Endothelial cell of umbilical vein (primary cell): ENCODE data around the gene AKT1. TPM values are rescaled to one million over a fixed set of nuclear protein-coding genes. Genes with fewer than 3 reads are reported as not detected.

Experiments used
- BruUV-seq: library from RNA; stranded (reverse); fragments of 400-500 nt; replicated peaks from 2 replicates; lab custom pipeline; 2021; lab: Mats Ljungman, UMichigan
- CTCF ChIA-PET: fragments of 300-600, 350-600 bp; sonication (Branson Sonifier 250); formaldehyde crosslinking; loops from one replicate; lab custom pipeline; 2021; ENCODE audit warnings: antibody characterized with exemption, inconsistent platforms; lab: Charles Lee
- POLR2A ChIA-PET: fragments of 300-600, 350-600 bp; sonication (Branson Sonifier 250); formaldehyde crosslinking; loops from one replicate; lab custom pipeline; 2021; ENCODE audit warnings: antibody characterized with exemption, inconsistent platforms; lab: Charles Lee
- DNase-seq: peaks from one replicate; pipeline ENCODE4 v3.0.0-alpha.2; 2011; ENCODE audit warnings: low read depth, low spot score
- FAIRE-seq: peaks from 2 replicates; lab custom pipeline; 2011; peaks lifted over from hg19 to GRCh38; lab: Jason Lieb, UNC
- H2AFZ ChIP-seq: 2 replicates; pipeline ENCODE4 v1.6.0; 2012; ENCODE audit warnings: low read depth, low read length, control low read depth, inconsistent platforms
- H3K27ac ChIP-seq: 2 replicates; pipeline ENCODE4 v1.5.1; 2011; ENCODE audit warnings: low read depth, mild to moderate bottlenecking, control low read depth, low read length, moderate library complexity; ENCODE audit not compliant: insufficient read depth
- H3K27me3 ChIP-seq, 2 experiments: 2 replicates each; pipeline versions ENCODE4 v1.6.0 to v1.6.1; 2011; ENCODE audit warnings: low read length in 2 of 2, mixed read lengths in 1 of 2; ENCODE audit not compliant: control insufficient read depth in 2 of 2, insufficient read depth in 2 of 2
- H3K36me3 ChIP-seq, 2 experiments: 2 replicates in 1 of 2; 3 replicates in 1 of 2; pipeline ENCODE4 v1.5.1; 2011; ENCODE audit warnings: low read length in 2 of 2, mild to moderate bottlenecking in 1 of 2, moderate library complexity in 1 of 2; ENCODE audit not compliant: control insufficient read depth in 2 of 2, insufficient read depth in 2 of 2; ENCODE audit errors: extremely low read depth in 1 of 2
- H3K4me1 ChIP-seq: 3 replicates; pipeline ENCODE4 v1.5.1; 2011; ENCODE audit warnings: mild to moderate bottlenecking, low read length; ENCODE audit not compliant: control insufficient read depth, insufficient read depth; ENCODE audit errors: extremely low read depth
- H3K4me2 ChIP-seq: 2 replicates; pipeline ENCODE4 v1.6.1; 2011; ENCODE audit warnings: low read length, control low read depth, mixed read lengths; ENCODE audit not compliant: insufficient read depth
- H3K4me3 ChIP-seq, 3 experiments: fragments of 200-600 bp in 1 of 3; sonication (generic), shearing (Covaris generic) in 1 of 3; replicated peaks in 1 of 3; 2 replicates each; pipeline ENCODE4 v1.5.1; 2011 to 2016; ENCODE audit warnings: control low read depth in 3 of 3, low read length in 3 of 3, mild to moderate bottlenecking in 2 of 3, inconsistent platforms in 1 of 3, low read depth in 1 of 3, moderate library complexity in 1 of 3; ENCODE audit not compliant: insufficient read depth in 1 of 3
- H3K79me2 ChIP-seq: 2 replicates; pipeline ENCODE4 v1.6.0; 2012; ENCODE audit warnings: low read length, inconsistent platforms; ENCODE audit not compliant: control insufficient read depth, insufficient read depth
- H3K9ac ChIP-seq: replicated peaks from 2 replicates; pipeline ENCODE3; 2011; ENCODE audit warnings: low read length, control low read depth; ENCODE audit not compliant: insufficient read depth; ENCODE audit errors: extremely low read depth
- H3K9me1 ChIP-seq: replicated peaks from 3 replicates; pipeline ENCODE4 v1.6.0; 2011; ENCODE audit warnings: mild to moderate bottlenecking, low read length; ENCODE audit not compliant: control insufficient read depth, insufficient read depth; ENCODE audit errors: extremely low read depth
- H3K9me3 ChIP-seq: replicated peaks from 2 replicates; pipeline ENCODE4 v1.5.1; 2012; ENCODE audit warnings: low read length, inconsistent platforms; ENCODE audit not compliant: control insufficient read depth, insufficient read depth
- H4K20me1 ChIP-seq: replicated peaks from 2 replicates; pipeline ENCODE3; 2011; ENCODE audit warnings: mild to moderate bottlenecking, low read length; ENCODE audit not compliant: control insufficient read depth, insufficient read depth; ENCODE audit errors: extremely low read depth
- EZH2 ChIP-seq: IDR thresholded peaks from 2 replicates; pipeline ENCODE4 v1.6.1; 2012; ENCODE audit warnings: borderline replicate concordance, low read depth, mild to moderate bottlenecking, moderate library complexity, low read length, inconsistent platforms; ENCODE audit not compliant: severe bottlenecking
- FOS ChIP-seq: IDR thresholded peaks from 2 replicates; pipeline ENCODE4 v1.6.1; 2011; ENCODE audit warnings: mild to moderate bottlenecking, low read length, moderate library complexity, borderline replicate concordance; ENCODE audit not compliant: insufficient read depth
- GATA2 ChIP-seq: IDR thresholded peaks from 2 replicates; pipeline ENCODE4 v1.7.0; 2011; ENCODE audit warnings: low read depth, mild to moderate bottlenecking, moderate library complexity, mixed read lengths, low read length; ENCODE audit not compliant: insufficient read length, insufficient read depth
- JUN ChIP-seq: IDR thresholded peaks from 2 replicates; pipeline ENCODE4 v1.6.1; 2011; ENCODE audit warnings: borderline replicate concordance, low read depth; ENCODE audit not compliant: insufficient read length, insufficient read depth
- MYC ChIP-seq: IDR thresholded peaks from one replicate; pipeline ENCODE4 v1.6.1; 2011; ENCODE audit warnings: mild to moderate bottlenecking, low read depth, low read length
- POLR2A ChIP-seq: IDR thresholded peaks from 2 replicates; pipeline ENCODE4 v1.6.1; 2012; ENCODE audit warnings: low read depth, mild to moderate bottlenecking, control low read depth, low read length
- POLR2AphosphoS5 ChIP-seq: IDR thresholded peaks from 2 replicates; pipeline ENCODE4 v1.6.1; 2012; ENCODE audit warnings: low read depth, mild to moderate bottlenecking, control low read depth, low read length, moderate library complexity; ENCODE audit not compliant: insufficient read depth
- dilution Hi-C: fragments of 300-500 bp; cut with MboI; formaldehyde crosslinking; loops from one replicate; pipeline ENCODE4 v1.15.0; 2019; ENCODE audit warnings: low sequenced_read_pairs; ENCODE audit not compliant: extremely low pct_ligation_motif_present
- intact Hi-C: fragments of 100-400 bp; cut with micrococcal nuclease; formaldehyde crosslinking; loops from one replicate; pipeline ENCODE4 v1.10.0; 2022
- polyA plus RNA-seq, 4 experiments: library from polyadenylated mRNA; depleted of rRNA in 3 of 4; stranded (reverse) in 3 of 4; unstranded in 1 of 4; fragments of >200 nt; gene quantifications; 2 replicates each; pipeline versions ENCODE4 v1.2.1 to v1.2.3, GENCODE V29; 2011 to 2012; ENCODE audit warnings: missing spikeins in 1 of 4
- total RNA-seq: library from RNA; stranded (reverse); gene quantifications from 2 replicates; pipeline ENCODE4 v1.2.3, GENCODE V29; 2021
- TF ChIP-seq, protein P1 (sequence below): IDR thresholded peaks from 2 replicates; pipeline ENCODE4 v1.6.1; 2011; ENCODE audit not compliant: insufficient read depth, insufficient read length
- TF ChIP-seq, protein P2 (sequence below), 2 donors: IDR thresholded peaks; 1 replicate in 1 of 2; 2 replicates in 1 of 2; pipeline ENCODE4 v1.5.1; 2011; ENCODE audit warnings: low read length in 2 of 2, mild to moderate bottlenecking in 2 of 2, moderate library complexity in 2 of 2, control low read depth in 1 of 2, inconsistent platforms in 1 of 2, low read depth in 1 of 2; ENCODE audit not compliant: insufficient read depth in 1 of 2; ENCODE audit errors: extremely low read depth in 1 of 2

Gene AKT1
- total and polyA plus RNA-seq, 2 donors (not counting 3 experiments of a cell fraction or from before 2014, with no cell fraction given): 177 to 191 TPM

GRCh38 chr14:104725772-104726548 lies 69.6 kb downstream of the AKT1 start:
- intact Hi-C loops: loop anchor here (2.0 kb wide), 1 partner anchor 27 kb away; the partner anchor contains the start of gene SIVA1
- Histone ChIP-seq H3K79me2 (no peaks in the 10 kb centered on the region), H3K4me2 (no peak overlapping the region), H2AFZ (no peak overlapping the region), H3K9me3 (no peaks in the 10 kb centered on the region), H3K4me3 (no peak overlapping the region), H3K9me1 (no peaks in the 10 kb centered on the region), H3K27ac (no peak overlapping the region), H3K9ac (no peak overlapping the region), H3K4me1 (peaks cover 5% of the 10 kb centered on the region), H4K20me1 (no peaks in the 10 kb centered on the region), H3K36me3 (no peaks in the 10 kb centered on the region), H3K27me3 (no peaks in the 10 kb centered on the region)
- dilution Hi-C loops: no loop called here
- ChIA-PET POLR2A (no interaction called here), CTCF (interaction anchor here (0.9 to 3.2 kb wide), 6 partner anchors 10 to 100 kb away, joined by 3 to 17 read pairs (median 4); partner anchors contain the start of gene SIVA1)
- TF ChIP-seq, protein P1, sequence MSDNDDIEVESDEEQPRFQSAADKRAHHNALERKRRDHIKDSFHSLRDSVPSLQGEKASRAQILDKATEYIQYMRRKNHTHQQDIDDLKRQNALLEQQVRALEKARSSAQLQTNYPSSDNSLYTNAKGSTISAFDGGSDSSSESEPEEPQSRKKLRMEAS: no peak
- TF ChIP-seq EZH2 (no peak), MYC (no peak), JUN (no peak), GATA2 (no peak), FOS (no peak), POLR2A (no peak), POLR2AphosphoS5 (no peak)
- TF ChIP-seq, protein P2, sequence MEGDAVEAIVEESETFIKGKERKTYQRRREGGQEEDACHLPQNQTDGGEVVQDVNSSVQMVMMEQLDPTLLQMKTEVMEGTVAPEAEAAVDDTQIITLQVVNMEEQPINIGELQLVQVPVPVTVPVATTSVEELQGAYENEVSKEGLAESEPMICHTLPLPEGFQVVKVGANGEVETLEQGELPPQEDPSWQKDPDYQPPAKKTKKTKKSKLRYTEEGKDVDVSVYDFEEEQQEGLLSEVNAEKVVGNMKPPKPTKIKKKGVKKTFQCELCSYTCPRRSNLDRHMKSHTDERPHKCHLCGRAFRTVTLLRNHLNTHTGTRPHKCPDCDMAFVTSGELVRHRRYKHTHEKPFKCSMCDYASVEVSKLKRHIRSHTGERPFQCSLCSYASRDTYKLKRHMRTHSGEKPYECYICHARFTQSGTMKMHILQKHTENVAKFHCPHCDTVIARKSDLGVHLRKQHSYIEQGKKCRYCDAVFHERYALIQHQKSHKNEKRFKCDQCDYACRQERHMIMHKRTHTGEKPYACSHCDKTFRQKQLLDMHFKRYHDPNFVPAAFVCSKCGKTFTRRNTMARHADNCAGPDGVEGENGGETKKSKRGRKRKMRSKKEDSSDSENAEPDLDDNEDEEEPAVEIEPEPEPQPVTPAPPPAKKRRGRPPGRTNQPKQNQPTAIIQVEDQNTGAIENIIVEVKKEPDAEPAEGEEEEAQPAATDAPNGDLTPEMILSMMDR (IDR thresholded peaks at IDR 0.05; ENCODE audit: extremely low read depth in 1 of 2, insufficient read depth in 1 of 2, low read depth in 1 of 2, low read length in 2 of 2): no peak
- DNase-seq (no peak), FAIRE-seq (no peak)
- no TSS peak for BruUV-seq
